ENCODE measurements around the gene GPR37L1.

Gene GPR37L1, protein sequence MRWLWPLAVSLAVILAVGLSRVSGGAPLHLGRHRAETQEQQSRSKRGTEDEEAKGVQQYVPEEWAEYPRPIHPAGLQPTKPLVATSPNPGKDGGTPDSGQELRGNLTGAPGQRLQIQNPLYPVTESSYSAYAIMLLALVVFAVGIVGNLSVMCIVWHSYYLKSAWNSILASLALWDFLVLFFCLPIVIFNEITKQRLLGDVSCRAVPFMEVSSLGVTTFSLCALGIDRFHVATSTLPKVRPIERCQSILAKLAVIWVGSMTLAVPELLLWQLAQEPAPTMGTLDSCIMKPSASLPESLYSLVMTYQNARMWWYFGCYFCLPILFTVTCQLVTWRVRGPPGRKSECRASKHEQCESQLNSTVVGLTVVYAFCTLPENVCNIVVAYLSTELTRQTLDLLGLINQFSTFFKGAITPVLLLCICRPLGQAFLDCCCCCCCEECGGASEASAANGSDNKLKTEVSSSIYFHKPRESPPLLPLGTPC

DNA sequence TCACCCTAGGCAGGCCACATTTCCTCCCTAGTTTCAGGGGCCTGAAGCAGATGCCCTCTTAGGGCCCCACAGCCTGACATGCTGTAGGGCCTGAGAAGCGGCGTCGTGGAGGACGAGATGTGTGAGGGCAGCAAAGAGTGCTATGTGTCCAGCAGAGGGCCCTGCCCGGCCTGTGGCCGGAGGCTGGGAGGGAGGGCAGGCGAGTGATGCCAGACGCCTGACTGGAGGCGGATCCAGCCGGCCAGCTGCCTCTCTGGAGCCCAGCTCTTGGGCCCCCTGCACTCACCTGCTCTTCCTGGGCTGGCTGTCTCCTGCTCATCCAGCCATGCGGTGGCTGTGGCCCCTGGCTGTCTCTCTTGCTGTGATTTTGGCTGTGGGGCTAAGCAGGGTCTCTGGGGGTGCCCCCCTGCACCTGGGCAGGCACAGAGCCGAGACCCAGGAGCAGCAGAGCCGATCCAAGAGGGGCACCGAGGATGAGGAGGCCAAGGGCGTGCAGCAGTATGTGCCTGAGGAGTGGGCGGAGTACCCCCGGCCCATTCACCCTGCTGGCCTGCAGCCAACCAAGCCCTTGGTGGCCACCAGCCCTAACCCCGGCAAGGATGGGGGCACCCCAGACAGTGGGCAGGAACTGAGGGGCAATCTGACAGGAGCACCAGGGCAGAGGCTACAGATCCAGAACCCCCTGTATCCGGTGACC, at the start of gene GPR37L1:
Gene GPR37L1, plus strand, starts transcription at position 279 of the 697 bp plus-strand sequence. Its CDS starts 47 bp downstream, at position 326.
- no peak for DNase-seq

DNA sequence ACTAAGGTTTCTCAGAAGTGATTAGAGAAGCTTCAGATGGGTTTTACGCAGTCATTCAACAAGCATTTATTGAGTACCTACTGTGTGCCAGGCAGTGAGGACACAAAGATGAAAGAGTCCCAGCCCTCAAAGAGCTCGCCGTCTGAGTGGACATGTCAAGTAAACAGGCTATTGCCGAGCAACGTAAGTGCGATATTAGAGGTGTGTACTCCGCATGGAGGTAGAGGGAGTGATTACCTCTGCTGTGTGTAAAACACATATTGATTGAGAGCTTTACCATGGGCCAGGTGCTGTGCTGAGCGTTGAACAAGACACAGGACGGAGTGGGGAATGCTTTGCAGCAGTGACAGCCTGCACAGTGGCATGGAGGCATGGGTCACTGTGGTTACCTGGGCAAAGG, 49.5 kb upstream of the GPR37L1 start:
- DNase-seq, result no peak

DNA sequence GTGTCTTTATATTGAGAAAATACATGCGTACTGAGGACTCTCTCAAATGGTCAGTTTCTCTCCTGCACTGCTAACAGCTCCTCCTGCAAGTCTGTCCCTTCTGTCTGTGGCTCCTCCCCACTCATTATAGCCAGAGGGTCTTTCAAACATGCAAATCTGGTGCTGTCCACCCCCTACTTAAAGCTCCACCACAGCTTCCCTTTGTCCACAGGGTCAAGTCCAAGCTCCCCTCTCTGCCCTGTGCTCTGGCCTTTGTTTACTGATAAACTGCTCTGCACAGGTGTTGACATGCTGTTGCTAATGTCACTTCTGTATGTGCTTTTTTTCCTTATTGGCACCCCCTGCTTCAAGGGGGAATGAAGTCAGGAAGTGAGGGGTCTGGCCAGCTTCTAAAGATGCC, 47.7 kb upstream of the GPR37L1 start:
- DNase-seq, result no peak

DNA sequence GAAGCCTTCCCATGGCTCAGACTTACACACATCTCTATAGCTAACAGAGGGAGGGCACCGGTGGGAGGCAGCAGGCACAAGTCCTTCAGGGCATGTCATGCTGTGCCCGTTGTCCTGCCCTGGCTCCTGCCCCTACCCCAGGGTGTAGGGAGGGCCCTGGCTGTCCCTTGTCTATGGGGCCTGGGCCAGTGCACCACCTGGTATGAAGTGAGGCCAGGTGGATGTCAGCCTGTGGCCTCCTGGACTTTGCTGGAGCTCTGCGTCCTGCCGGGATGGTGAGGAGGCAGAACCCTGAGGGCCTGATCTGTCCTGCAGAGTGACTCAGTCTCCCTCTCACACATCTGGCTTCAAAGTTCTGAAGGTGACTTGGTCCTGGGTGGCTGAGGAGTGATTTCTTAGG, 47.3 kb upstream of the GPR37L1 start:
- DNase-seq, result no peak

DNA sequence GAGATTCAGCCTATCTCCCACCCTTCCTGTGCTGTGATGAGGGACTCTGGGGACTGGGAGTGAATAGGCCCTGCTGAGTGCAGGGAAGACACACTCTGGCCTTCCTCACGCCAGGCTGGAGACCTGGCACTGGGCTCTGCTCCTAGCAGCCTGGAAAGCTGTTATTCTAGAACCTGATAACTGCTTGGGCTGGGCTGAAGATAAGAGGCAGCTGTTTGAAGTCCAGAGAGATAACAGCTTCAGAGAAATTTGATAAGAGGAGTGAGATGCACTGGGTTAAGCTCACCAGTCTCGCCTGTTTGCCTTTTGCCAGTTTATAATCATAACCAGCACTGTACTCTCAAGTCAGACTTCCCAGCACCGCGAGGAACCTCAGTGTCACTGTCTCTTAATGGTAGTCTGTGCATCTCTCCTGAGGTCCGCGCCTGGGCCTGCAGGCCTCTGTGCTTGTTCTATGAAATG, 46.6 kb upstream of the GPR37L1 start:
- no peak for DNase-seq

DNA sequence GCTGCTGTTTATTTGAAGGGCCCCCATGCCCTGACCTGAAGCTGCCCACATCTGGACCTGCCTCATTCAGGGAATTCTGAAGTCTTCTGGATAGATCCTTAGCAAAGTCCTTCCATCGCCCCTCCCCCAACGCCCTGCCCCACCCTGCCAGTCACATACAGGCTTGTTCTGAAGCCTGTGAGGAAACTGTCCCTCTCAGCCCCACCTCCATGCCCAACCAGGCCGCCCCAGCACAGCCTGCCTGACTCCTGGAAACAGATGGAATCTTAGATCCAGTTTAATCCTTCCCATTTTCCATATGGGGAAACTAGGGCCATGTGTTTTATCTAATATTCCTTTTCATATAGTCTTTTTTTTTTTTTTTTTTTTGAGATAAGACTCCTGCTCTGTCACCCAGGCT, 44.5 kb upstream of the GPR37L1 start:
- no peak for DNase-seq

DNA sequence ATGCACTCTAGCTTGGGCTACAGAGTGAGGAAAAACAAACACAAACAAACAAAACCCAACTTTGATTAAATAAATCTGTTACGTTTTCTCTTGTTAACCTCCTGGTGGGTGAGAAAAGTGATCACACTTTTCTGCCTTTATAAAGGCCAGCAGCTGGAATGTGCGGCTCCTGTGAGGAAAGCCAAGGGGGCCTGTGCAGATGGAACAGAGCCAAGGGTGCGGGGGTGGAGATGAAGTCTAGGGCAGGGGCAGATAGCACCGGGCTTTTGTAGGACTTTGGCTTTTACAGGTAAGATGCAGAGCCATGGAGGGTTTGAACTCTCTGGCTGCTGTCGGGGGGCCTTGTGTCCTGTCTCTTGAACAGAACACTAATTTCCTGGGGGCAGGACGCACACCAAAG, 40.7 kb upstream of the GPR37L1 start:
- DNase-seq, result no peak

DNA sequence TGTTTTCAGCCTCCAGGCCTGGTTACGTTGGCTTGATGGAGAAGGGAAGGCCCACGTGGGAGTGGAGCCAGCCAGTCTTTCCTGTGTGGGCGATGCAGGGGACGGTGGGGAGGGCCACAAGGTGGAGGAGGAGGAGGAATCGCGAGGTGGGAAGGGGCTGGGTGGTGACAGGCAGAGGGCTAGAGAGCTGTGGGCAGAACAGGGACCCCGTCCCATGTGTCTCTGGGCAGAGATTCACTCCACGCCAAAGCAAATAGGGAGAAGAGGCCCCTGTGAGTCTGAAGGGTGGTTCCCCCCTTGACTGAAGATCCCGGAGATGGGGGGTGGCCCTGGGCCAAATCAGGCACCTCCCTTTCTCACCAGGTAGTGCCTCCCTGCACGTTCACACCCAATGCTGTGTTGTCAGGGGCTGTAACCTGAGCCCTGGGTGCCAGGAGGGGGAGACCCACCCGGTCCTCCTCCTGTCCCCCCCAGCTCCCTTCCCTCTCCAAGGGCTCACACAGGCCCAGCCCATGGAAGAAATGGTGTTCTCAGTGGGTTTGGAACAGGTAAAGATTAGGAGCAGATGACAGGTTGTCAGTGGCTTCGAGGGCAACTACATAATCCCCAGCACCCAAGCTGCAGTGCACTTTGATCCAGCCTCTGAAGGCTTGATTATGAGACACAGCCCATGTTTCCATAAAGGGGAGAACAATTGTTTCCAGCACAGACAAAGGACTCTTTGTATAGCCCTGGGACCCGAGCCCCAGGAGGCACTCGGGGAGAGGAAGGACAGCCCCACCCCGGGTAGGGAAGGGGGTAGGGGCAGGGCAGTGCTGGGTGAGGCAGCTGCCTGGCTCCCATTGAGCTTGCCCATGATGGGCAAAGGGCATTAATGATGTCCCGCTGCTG, 37.7 kb upstream of the GPR37L1 start:
- DNase-seq, result no peak

DNA sequence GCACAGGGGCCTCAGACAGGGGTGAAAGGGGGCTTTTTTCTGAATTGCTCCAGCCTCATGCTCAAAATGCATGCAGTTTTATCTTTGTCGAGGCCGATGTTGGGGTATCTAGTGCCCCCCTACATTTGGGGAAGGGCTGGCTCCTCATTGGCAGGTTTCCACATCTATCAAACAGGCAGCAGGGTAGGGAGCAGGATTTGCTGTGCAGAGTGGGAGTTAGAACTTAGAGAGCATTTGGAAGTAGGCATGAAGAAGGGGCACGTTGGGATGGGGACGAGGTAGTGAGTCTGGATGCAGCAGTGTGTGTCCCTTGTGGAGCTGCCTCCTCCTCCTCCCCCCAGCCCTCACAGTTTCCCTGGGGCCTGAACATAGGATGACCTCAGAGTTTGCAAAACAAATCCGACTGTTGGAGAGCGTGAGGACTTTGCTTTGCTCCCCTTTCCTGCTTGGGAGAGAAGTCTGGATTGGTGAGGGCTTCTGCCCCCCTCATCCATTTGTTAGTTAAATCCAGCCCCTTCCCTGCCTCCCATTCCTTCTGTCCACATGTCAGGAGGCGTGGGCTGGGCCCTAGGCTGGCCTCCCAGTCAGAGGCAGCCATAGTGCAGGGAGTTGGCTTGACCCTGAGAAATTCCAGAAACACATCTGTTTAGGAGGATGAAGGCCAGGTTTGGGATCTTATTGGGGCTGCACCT, 36.9 kb upstream of the GPR37L1 start:
- DNase-seq, result no peak

DNA sequence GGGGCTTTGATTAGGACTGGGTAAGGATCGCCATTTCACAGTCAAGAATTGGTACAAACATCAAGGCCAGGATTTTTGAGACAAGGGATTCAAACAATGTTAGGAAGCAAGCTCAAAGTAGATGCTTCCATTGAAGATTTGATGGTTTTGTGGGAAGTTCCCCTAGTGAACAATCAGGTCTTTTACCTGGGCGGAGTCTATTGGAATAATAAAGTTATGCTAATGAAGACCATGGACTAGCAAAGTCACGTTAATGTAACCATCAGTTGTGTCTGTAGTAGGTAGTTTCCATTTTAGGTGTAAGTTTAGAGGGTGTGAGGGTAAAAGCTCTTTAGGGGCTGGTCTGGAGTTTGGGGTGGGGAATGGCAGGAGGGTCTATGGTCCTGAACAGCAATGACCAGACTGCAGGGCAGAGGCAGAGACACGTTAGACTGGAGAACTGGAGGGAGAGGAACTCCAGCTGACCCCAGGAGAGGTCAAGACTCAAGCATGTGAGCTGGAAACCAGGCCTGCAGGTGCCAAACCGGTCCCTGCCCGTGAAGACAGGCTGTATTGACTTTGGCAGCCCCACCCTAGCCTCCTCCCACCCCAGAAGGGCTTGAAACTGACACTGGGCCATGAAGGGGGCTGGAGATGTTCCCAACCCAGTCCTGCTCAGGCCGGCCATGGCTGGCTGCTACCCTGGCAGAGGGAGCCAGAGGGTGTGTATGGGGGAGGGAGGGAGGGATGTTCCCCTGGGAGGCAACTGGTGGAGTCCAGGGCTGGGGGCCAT, 36.0 kb upstream of the GPR37L1 start:
- DNase-seq, result no peak

DNA sequence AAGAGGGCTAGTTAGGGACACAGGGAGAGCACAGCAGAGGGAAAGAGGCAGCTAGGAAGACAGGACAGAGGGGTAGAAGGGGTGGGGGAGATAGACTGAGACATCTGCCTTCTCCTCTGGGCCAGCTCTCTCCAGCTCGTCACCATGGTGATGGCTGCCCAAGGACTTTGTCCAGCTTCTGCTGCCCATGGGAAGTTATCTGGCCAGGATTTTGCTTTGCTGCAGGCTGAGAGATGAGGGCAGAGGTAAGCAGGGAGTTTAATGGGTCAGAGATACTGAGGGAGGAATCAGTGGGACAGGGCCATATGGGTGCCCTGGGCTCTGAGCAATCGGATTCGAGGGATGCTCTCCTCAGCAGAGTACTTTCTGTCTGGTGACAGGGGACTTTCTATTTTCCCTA, 34.5 kb upstream of the GPR37L1 start:
- DNase-seq, result no peak

DNA sequence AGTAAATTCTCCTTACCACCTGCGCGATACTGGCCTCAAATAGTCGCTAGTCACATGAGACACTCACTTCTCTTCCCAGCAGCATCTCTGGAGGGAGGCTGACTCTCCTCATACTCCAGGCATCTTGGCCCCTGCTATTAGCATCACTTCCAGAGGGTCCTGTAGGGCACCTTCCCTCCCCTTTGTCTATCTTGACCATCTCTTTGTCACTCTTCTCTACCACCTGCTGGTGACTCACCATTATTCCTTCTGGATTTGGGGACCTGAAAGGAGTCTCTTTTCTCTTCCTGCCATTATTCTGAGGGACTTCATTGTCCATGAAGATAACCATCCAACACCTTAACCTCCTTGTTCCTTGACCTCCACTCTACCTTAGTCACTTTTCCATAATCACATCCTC, 31.7 kb upstream of the GPR37L1 start:
- no peak for DNase-seq

DNA sequence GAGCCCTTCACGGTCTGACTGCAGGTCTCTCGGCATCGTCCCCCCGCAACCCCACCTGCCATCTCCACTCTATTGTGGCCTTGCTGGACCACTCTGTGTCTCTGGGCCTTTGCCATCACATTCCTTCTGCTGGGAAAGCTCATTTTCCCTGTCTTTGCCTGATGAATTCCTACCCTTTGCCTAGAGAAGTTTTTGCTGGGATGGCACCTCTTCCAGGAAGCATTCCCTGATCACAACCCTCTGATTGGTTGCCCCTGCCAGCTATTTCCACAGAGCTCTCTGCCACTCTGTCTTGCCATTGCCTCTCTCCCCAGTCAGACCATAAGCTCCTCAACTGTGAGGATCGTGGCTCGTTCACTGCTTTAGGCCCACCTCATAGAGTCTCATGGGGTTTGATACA, 28.9 kb upstream of the GPR37L1 start:
- no peak for DNase-seq

DNA sequence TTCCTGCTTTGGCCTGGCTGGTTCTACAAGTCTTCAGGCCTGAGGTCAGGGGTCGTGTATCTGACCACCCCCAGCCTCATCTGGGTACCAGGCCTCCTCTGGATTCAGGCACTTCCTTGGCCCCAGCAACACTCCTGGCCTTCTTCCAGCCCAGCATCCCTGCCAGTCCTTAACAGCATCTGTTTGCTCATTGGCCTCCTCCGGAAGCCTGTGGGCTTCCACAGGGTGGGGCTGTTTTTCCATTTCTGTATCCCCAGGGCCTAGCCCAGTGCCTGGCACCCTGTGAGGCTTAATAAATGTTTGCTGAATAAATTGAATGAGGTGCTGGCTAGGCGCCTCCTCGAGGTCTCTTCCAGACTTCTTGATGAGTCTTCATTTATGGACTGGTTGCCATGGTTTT, 21.5 kb upstream of the GPR37L1 start:
- no peak for DNase-seq

DNA sequence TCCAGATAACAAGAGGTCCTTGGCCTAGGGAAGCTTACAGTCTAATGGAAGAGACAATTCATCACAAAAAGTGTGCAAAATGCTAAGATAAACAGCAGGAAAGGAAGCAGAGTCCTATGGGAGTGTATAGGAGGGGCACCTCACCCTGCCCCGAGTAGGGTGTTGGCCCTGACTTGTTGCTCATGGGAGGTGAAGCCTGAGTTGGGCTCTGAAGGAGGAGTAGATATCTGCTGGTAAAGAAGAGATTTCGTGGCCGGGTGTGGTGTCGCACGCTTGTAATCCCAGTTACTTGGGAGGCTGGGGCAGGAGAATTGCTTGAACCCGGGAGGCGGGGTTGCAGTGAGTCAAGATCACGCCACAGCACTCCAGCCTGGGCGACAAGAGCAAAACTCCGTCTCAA, 18.6 kb upstream of the GPR37L1 start:
- no peak for DNase-seq

DNA sequence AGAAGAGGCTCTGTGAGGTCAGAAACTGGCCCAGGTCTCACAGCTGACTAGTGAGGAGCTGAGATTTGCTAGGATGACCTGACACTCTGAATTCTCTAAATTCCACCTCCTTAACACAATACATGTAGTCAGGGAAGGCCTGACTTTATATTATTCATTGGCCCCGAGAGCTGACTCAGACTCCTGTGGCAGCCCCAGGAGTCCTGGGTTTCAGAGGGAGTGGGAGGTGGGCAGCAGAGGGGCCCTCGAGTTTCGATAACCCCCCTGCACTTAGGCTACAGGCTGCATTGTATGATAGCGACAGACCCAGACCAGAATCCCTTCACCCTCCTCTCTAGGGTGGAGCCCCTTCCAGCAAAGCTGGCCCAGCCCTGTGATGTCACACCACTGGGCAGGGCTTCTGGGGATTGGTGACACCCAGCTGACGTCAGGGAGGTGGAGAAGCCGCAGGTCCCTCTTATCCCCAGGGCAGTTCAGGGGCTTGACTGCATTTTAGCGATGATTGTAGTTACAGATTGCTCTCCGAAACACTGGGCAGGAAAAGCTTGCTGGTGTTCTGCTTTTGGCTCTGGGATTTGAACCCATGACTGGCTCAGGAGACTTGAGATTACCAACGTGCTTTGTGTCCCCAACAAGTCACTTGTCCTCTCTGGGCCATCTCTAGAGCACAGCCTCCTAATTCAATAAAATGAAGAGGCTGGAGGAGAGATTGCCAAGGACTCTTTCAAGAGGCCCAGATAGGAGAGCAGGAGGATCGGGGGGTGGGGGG, 17.0 kb upstream of the GPR37L1 start:
- no peak for DNase-seq

DNA sequence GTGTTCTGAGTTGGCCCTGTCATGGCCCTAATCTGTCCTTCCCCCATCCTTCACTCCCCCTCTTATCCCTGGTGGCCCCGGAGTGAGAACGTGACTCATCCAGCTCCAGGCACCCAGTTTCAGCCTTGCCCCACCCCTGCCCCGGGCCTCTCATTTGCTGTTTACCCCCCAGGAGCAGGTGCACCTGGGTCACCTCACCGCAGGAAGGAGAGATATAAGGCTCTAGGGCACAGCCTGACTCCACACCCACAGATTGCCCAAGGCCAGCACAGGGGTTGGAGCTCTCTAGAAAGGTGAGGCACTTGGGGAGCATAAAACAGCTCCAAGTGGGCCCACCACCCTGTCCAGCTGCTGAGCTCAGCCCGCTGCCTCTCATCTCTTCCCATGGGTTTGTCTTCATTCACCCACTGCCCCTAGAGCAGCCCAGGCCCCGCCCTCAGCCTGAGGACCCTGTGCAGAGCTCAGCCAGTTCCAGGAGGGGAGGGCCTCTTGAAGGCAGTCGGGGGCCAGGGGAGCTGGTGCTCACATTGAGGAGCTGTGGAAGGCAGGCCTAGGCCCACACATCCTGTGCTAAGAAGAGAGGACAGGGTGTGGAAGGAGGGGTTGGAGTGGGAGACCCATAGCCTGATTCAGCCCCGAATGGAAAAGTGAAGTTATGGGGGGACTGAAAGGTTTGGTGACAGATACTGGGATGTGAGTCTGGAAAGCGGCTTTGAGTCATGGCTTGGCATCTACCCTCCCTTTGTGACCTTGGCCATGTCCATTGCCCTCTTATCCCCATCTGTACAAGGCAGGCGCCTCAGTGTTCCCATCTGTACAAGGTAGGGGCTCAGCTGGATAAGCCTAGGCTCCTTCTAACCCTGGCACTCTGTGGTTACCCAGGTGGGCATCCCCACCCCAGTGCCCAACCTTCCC, 16.1 kb upstream of the GPR37L1 start:
- DNase-seq, result no peak

DNA sequence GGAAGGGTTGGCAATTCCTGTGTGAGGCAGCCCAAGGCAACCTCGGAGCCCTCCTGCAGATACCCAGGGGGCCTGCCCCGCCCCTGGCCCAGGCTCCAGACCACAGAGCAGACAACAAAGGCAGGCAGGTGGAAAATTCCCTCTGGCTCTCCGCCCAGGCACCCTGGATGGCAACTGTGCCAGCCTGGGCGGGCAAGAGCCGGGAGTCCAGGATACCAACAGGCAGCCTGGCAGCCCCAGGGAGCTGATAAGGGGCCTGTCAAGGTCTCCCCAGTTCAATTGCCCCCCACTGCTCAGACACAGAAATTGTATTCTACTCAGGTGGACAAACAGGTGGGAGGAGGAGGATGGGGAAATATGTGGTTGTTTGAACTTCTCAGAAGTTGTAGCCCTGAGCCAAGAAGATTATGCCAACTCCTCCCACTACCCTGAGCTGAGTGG, 15.4 kb upstream of the GPR37L1 start:
- DNase-seq, result no peak

DNA sequence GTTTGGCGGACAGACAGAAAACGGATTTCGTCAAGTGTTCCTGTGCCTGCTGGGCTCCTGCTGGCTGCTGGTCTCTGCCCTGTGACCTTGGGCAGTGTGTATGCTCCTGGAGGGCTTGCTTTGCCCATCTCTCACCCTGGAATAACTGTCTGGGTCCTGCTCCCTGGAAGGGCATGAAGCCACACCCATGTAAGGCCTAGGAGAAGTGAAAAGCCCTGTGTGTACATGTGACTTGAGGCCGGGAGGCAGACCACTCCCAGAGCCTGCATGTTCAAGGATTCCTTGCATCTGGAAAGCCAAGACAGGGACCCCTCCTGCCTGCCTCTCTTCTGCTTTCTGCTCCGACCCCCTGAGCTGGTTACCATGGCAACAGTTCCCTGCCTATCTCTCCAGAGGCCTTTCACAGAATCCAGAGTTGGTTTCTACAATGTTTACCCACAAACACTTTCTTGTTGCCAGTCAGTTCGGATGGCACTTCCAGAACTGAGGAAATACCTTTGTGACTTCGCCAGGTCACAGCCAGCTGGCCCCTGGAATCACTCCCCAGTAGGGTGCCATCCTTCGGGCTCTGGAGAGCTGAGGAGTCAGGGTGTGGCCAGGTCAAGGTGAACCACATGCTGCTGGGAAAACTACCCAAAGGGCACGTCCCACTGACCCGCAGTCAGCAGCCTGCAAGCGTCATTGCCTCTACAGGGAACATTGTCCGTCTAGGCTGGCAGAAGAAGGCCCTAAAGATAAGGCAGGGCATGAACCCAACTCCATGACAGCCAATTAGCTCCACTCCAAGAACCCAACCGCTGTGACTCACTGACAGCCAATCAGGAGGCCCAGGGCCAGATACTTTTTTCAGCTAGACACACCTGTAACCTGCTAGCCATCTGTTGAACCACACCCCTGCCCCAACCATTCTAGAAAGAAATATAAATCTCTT, 14.7 kb upstream of the GPR37L1 start:
- no peak for DNase-seq

Measured in CD4-positive, alpha-beta T cell treated with Interleukin-15 for 1 hour (primary cell).